Common myeloid progenitor, CD34-positive (primary cell): Measurements from ENCODE around the gene HAO1.
A peak's percentile ranks its signal among the peaks of the same experiment; 100 is the strongest.
"Not testable (repeated sequence)": the region's sequence is repeated elsewhere in the genome, so short reads cannot be mapped to it uniquely, and the experiment has no call there.

Experiments
- CTCF ChIA-PET: fragments of 350-600 bp; sonication (Branson Sonifier 250); formaldehyde crosslinking; loops from one replicate; lab custom pipeline; 2021; ENCODE audit warnings: antibody characterized with exemption; lab: Charles Lee
- POLR2A ChIA-PET: fragments of 350-600 bp; sonication (Branson Sonifier 250); formaldehyde crosslinking; loops from one replicate; lab custom pipeline; 2021; ENCODE audit warnings: antibody characterized with exemption; lab: Charles Lee
- DNase-seq, 3 donors: peaks; one replicate each; pipeline versions ENCODE4 v3.0.0 to v3.0.0-alpha.2; 2013
- H3K27ac ChIP-seq, 2 experiments: 1 replicate in 1 of 2; 2 replicates in 1 of 2; pipeline ENCODE4 v1.7.0; 2013; ENCODE audit warnings: inconsistent platforms in 2 of 2, low read length in 2 of 2, mild to moderate bottlenecking in 2 of 2, low read depth in 1 of 2, moderate library complexity in 1 of 2; ENCODE audit not compliant: severe bottlenecking in 2 of 2, insufficient read depth in 1 of 2, poor library complexity in 1 of 2
- H3K27me3 ChIP-seq, 5 experiments: replicated peaks in 2 of 5; 1 replicate in 3 of 5; 2 replicates in 2 of 5; pipeline versions ENCODE4 v1.6.1 to v1.7.0; 2013; ENCODE audit warnings: low read length in 4 of 5, mild to moderate bottlenecking in 2 of 5, moderate library complexity in 2 of 5, inconsistent platforms in 1 of 5; ENCODE audit not compliant: insufficient read depth in 5 of 5, control insufficient read depth in 4 of 5
- H3K36me3 ChIP-seq, 4 experiments: 1 replicate in 2 of 4; 2 replicates in 2 of 4; pipeline versions ENCODE4 v1.6.1 to v1.7.0; 2013; ENCODE audit warnings: low read length in 3 of 4, control low read depth in 1 of 4, mild to moderate bottlenecking in 1 of 4; ENCODE audit not compliant: control insufficient read depth in 4 of 4, insufficient read depth in 4 of 4
- H3K4me1 ChIP-seq, 4 experiments: 1 replicate in 3 of 4; 2 replicates in 1 of 4; pipeline versions ENCODE4 v1.6.1 to v1.7.1; 2013; ENCODE audit warnings: low read length in 3 of 4, mild to moderate bottlenecking in 3 of 4, control low read depth in 1 of 4, inconsistent platforms in 1 of 4, moderate library complexity in 1 of 4; ENCODE audit not compliant: control insufficient read depth in 4 of 4, insufficient read depth in 4 of 4; ENCODE audit errors: control extremely low read depth in 1 of 4
- H3K4me3 ChIP-seq, 7 experiments: 1 replicate in 4 of 7; 2 replicates in 3 of 7; pipeline versions ENCODE4 v1.5.1 to v1.7.0; 2013; ENCODE audit warnings: mild to moderate bottlenecking in 7 of 7, low read length in 6 of 7, moderate library complexity in 6 of 7, inconsistent platforms in 2 of 7, low read depth in 2 of 7, control low read depth in 1 of 7; ENCODE audit not compliant: insufficient read depth in 4 of 7, control insufficient read depth in 1 of 7; ENCODE audit errors: extremely low read depth in 1 of 7
- H3K9me3 ChIP-seq, 5 experiments: 1 replicate in 4 of 5; 2 replicates in 1 of 5; pipeline versions ENCODE4 v1.6.1 to v1.7.1; 2013; ENCODE audit warnings: low read length in 4 of 5, mild to moderate bottlenecking in 2 of 5, inconsistent platforms in 1 of 5, low read depth in 1 of 5, moderate library complexity in 1 of 5; ENCODE audit not compliant: control insufficient read depth in 4 of 5, insufficient read depth in 2 of 5; ENCODE audit errors: control extremely low read depth in 1 of 5
- whole genome bisulfite sequencing: methylation state at CpG from one replicate; pipeline ENCODE4 v1.1.5; 2013; ENCODE audit not compliant: insufficient coverage; 5-methylcytosine and 5-hydroxymethylcytosine counted together

Gene HAO1

DNA sequence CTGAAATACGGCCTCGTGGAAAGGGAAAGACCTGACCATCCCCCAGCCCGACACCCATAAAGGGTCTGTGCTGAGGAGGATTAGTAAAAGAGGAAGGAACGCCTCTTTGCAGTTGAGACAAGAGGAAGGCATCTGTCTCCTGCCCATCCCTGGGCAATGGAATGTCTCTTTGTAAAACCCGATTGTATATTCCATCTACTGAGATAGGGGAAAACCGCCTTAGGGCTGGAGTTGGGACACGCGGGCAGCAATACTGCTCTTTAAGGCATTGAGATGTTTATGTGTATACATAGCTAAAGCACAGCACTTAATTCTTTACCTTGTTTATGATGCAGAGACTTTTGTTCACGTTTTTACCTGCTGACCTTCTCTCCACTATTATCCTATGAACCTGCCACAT is 16.3 kb upstream of the HAO1 start:
- H3K9me3 ChIP-seq, H3K27me3 ChIP-seq, H3K27ac ChIP-seq, H3K4me1 ChIP-seq, H3K4me3 ChIP-seq, DNase-seq, POLR2A ChIA-PET, H3K36me3 ChIP-seq: not testable (repeated sequence)
- 93% methylated on average over 2 of the region's 9 CpGs for WGBS
- CTCF ChIA-PET = interaction anchor here (1.8 kb wide), 1 partner anchor 20 kb away, joined by 5 read pairs; no protein-coding TSS in a partner anchor

DNA sequence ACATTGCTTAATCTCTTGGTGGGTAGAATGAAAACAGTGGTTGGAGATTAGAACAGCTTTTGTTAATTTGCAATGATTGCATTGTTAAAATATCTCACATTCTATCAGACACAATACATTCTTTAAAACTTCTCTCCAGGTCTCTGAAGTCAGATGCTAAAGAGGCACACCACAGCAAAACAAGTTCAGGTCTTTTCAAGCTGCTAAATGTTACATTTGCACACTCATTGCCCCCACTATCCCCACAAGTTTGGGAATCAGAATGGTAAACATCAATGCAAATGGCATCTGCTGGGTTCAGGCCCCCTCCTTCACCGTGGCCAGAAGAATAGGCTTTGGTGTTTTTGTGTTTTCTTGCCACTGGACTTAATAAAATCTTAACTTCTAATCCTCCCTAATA is 10.1 kb upstream of the HAO1 start:
- Histone ChIP-seq H3K9me3 (peaks cover 0 to 9% (median 0%) of the 10 kb centered on the region in 5 experiments), H3K27ac (no peak overlapping the region), H3K4me1 (no peaks in the 10 kb centered on the region), H3K27me3 (no peaks in the 10 kb centered on the region), H3K36me3 (no peaks in the 10 kb centered on the region), H3K4me3 (no peak overlapping the region)
- no peak for DNase-seq
- POLR2A ChIA-PET = no interaction called here
- no CpG with 5 or more reads among the region's 1 CpG for WGBS
- CTCF ChIA-PET = interaction anchor here (0.8 kb wide), 1 partner anchor 14 kb away, joined by 3 read pairs; no protein-coding TSS in a partner anchor

DNA sequence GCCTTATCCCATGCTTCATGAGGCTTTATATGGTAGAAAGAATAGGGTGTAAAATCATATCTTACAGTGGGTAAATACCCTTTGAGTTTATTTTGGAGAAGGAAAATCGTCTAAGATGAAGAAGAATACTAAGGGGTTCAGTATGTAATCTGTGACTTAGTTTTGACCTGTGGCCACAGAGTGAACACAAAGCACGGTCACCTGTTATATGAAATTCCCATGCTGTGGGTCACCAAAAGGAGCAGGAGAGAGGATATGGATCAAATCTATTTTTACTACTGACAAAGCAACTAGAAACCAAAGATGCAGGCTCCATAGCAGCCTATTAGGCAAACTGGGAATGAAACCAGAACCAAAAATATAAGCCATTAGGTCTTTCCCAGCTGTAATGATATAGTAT is 3.6 kb upstream of the HAO1 start:
- no peak overlapping the region for H3K4me3 ChIP-seq
- no peaks in the 10 kb centered on the region for H3K4me1 ChIP-seq
- H3K27ac ChIP-seq = no peak overlapping the region
- H3K9me3 ChIP-seq = peaks cover 0 to 9% (median 0%) of the 10 kb centered on the region in 5 experiments
- no peak for DNase-seq
- WGBS = 89% methylated on average over 1 of the region's 2 CpGs
- no peaks in the 10 kb centered on the region for H3K27me3 ChIP-seq
- ChIA-PET CTCF (no interaction called here), POLR2A (no interaction called here)
- H3K36me3 ChIP-seq = no peaks in the 10 kb centered on the region

DNA sequence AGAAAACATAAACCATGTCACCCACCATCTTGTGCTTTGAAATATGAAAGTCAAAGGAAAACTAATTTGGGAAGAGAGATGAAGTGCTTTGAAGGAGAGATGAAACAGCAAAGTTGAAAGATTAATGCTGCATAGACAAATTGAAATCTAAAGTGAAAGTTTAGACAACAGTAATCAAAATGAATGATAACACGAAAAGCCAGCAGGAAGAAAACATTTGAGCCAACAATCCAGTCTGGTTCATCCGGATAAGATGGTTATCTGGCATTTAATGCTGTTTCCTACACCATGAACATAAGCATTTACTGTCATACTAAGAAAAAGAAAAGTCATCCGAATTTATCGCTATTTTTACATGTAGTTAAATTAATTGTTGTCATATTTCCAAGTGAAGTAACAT is 595 bp downstream of the HAO1 start:
- CTCF ChIA-PET = interaction anchor here (0.5 kb wide), 1 partner anchor 541 kb away, joined by 3 read pairs; no protein-coding TSS in a partner anchor
- peaks cover 0 to 3% (median 0%) of the 10 kb centered on the region in 4 experiments for H3K4me1 ChIP-seq
- peak in 1 of 3 donors; percentile 36 for DNase-seq
- H3K9me3 ChIP-seq = no peaks in the 10 kb centered on the region
- WGBS = 50% methylated on average over 1 of the region's 4 CpGs
- no peaks in the 10 kb centered on the region for H3K27me3 ChIP-seq
- H3K4me3 ChIP-seq = no peak overlapping the region
- no peak overlapping the region for H3K27ac ChIP-seq
- H3K36me3 ChIP-seq = no peaks in the 10 kb centered on the region
- POLR2A ChIA-PET = no interaction called here

DNA sequence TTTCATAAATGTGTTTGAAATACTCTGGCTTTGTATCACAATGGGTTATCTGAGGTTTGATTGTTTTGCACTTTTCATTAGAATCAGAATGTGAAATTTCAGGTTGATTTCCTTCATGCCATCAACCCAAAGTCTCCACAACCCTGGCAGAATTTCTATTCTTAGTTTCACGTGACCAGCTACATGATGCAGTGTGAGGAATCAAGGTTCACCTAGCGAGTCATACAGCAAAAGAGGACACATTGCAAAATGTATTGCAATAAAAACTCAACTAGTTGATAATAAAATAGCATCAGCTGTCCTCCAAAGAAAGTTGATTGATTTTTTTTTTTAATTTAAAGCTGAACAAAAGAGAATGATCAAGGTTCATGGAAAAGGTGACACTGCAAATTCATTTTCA is 2.2 kb downstream of the HAO1 start:
- no peaks in the 10 kb centered on the region for H3K9me3 ChIP-seq
- H3K4me3 ChIP-seq = no peak overlapping the region
- no peaks in the 10 kb centered on the region for H3K27me3 ChIP-seq
- DNase-seq = no peak
- no peaks in the 10 kb centered on the region for H3K36me3 ChIP-seq
- no peak overlapping the region for H3K27ac ChIP-seq
- 100% methylated on average over 1 of the region's 2 CpGs for WGBS
- CTCF ChIA-PET = interaction anchor here (6.7 kb wide), 1 partner anchor 783 kb away, joined by 106 read pairs; no protein-coding TSS in a partner anchor
- POLR2A ChIA-PET = no interaction called here
- H3K4me1 ChIP-seq = peaks cover 0 to 9% (median 4%) of the 10 kb centered on the region in 4 experiments

DNA sequence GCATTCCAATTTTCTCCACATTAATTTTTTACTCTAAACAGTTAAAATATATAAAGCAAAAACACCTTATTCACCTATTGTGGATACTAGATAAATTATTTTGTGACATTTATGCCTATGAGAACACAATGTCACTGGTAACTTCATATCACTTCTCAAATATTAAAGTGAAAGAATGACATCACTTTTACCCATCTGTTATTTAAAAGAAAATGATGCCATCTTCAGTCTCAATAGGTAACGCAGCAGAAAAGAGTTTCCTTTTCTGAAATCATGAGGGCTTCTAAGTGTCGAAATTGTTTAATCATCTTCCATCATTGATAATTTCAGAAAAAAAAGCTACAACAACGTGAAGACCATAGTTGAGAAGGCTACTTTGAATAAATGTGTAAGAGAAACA is 2.9 kb downstream of the HAO1 start:
- whole genome bisulfite sequencing = no CpG with 5 or more reads among the region's 3 CpGs
- DNase-seq = no peak
- H3K36me3 ChIP-seq = no peaks in the 10 kb centered on the region
- POLR2A ChIA-PET = no interaction called here
- H3K4me3 ChIP-seq = no peak overlapping the region
- CTCF ChIA-PET = interaction anchor here (0.9 to 6.7 kb wide), 10 partner anchors 8 to 810 kb away, joined by 3 to 106 read pairs (median 4); no protein-coding TSS in a partner anchor
- H3K27me3 ChIP-seq = no peaks in the 10 kb centered on the region
- peaks cover 0 to 9% (median 4%) of the 10 kb centered on the region in 4 experiments for H3K4me1 ChIP-seq
- no peaks in the 10 kb centered on the region for H3K9me3 ChIP-seq
- H3K27ac ChIP-seq = no peak overlapping the region

DNA sequence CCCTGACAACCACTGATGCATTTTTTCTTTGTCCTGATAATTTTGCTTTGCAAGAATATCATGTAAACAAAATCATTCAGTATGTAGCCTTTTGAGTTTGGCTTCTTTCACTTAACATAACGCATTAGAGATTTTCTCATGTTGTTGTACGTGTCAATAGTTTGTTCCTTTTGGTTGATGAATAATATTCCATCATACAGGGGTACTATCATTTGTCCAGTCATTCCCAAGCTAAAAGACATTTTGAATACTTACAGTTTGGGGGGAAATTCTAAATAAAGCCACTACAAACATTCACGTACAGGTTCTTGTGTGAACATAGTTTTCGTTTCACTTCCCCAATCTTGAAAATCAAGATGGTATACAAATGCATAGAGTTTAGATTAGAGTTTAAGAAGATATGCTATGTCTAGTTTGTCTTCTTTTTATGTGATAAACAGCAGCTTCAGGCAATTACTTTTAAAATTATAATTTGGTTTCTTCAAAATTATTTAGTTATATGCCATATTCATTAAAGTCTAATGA is 5.2 kb downstream of the HAO1 start:
- peak in 2 of 3 donors; percentile 20 to 23 for DNase-seq
- no peaks in the 10 kb centered on the region for H3K9me3 ChIP-seq
- H3K27ac ChIP-seq = no peak overlapping the region
- peaks cover 0 to 12% (median 4%) of the 10 kb centered on the region in 4 experiments for H3K4me1 ChIP-seq
- ChIA-PET CTCF (interaction anchor here (1.4 to 6.7 kb wide), 3 partner anchors 9 to 786 kb away, joined by 5 to 106 read pairs (median 20); no protein-coding TSS in a partner anchor), POLR2A (no interaction called here)
- no peak overlapping the region for H3K4me3 ChIP-seq
- H3K27me3 ChIP-seq = no peaks in the 10 kb centered on the region
- WGBS = no CpG with 5 or more reads among the region's 4 CpGs
- no peaks in the 10 kb centered on the region for H3K36me3 ChIP-seq
